Measurements from ENCODE around the gene ACAA2.

DNA sequence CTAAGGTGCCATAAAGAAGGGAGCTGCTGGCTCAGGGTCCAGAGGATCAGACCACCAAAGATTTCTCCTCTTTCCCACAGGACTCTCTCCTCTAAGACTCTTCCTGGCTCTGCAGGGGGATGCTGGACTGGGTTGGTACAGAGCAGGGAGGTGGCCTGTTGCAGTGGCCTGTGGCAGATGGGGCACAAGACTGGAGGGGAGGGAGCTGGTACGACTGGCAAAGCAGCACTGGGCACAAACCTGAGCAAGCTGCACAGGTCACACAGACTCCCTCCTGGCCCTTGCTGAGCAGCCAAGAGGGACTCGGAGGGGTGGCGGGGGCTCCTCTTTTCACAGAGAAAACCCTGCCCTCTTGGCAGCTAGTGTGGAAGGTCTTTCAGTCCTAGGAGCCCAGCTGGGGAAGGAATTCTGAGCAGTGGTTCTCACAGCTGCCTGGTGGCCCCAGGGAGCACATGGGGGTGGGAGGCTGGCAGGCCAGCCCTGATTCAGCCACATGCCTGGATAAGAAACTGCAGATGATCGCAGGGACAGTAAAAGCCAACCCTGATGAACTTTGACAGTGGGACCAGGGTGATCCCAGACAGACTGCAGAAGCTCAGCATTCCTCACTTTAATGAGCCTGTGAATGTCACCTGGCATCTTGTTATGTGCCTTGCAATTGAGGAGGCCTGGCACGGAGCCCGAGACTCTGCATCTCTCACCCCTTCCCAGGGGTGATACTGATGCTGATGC, 32.5 kb upstream of the ACAA2 start:
- TF ChIP-seq, protein P1, sequence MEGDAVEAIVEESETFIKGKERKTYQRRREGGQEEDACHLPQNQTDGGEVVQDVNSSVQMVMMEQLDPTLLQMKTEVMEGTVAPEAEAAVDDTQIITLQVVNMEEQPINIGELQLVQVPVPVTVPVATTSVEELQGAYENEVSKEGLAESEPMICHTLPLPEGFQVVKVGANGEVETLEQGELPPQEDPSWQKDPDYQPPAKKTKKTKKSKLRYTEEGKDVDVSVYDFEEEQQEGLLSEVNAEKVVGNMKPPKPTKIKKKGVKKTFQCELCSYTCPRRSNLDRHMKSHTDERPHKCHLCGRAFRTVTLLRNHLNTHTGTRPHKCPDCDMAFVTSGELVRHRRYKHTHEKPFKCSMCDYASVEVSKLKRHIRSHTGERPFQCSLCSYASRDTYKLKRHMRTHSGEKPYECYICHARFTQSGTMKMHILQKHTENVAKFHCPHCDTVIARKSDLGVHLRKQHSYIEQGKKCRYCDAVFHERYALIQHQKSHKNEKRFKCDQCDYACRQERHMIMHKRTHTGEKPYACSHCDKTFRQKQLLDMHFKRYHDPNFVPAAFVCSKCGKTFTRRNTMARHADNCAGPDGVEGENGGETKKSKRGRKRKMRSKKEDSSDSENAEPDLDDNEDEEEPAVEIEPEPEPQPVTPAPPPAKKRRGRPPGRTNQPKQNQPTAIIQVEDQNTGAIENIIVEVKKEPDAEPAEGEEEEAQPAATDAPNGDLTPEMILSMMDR (IDR thresholded peaks at IDR 0.05), result no peak
- TF ChIP-seq POLR2AphosphoS5 (IDR thresholded peaks at IDR 0.05; ENCODE audit: low read depth, low read length), result no peak
- TF ChIP-seq, protein P2, sequence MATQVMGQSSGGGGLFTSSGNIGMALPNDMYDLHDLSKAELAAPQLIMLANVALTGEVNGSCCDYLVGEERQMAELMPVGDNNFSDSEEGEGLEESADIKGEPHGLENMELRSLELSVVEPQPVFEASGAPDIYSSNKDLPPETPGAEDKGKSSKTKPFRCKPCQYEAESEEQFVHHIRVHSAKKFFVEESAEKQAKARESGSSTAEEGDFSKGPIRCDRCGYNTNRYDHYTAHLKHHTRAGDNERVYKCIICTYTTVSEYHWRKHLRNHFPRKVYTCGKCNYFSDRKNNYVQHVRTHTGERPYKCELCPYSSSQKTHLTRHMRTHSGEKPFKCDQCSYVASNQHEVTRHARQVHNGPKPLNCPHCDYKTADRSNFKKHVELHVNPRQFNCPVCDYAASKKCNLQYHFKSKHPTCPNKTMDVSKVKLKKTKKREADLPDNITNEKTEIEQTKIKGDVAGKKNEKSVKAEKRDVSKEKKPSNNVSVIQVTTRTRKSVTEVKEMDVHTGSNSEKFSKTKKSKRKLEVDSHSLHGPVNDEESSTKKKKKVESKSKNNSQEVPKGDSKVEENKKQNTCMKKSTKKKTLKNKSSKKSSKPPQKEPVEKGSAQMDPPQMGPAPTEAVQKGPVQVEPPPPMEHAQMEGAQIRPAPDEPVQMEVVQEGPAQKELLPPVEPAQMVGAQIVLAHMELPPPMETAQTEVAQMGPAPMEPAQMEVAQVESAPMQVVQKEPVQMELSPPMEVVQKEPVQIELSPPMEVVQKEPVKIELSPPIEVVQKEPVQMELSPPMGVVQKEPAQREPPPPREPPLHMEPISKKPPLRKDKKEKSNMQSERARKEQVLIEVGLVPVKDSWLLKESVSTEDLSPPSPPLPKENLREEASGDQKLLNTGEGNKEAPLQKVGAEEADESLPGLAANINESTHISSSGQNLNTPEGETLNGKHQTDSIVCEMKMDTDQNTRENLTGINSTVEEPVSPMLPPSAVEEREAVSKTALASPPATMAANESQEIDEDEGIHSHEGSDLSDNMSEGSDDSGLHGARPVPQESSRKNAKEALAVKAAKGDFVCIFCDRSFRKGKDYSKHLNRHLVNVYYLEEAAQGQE (IDR thresholded peaks at IDR 0.05; ENCODE audit: insufficient read depth in 1 of 2, low read depth in 2 of 2, low read length in 1 of 2), result no peak
- TF ChIP-seq SIN3A (IDR thresholded peaks at IDR 0.05; ENCODE audit: borderline replicate concordance, insufficient read depth, low read depth, low read length), result no peak
